Spinal cord (tissue), 10 donors: ENCODE results near the gene NTRK3. TPM values are rescaled to one million over a fixed set of nuclear protein-coding genes. Genes with fewer than 3 reads are reported as not detected.

Source experiments
- DNase-seq, 6 donors: peaks; one replicate each; pipeline versions ENCODE4 v3.0.0 to v3.0.0-alpha.2; 2013 to 2015; ENCODE audit warnings: low spot score in 6 of 6, low read depth in 4 of 6
- H3K27ac ChIP-seq: one replicate; pipeline ENCODE4 v1.5.1; 2013; ENCODE audit warnings: low read depth, low read length, control low read depth
- H3K27me3 ChIP-seq: one replicate; pipeline ENCODE4 v1.6.1; 2013; ENCODE audit warnings: low read length; ENCODE audit not compliant: control insufficient read depth, insufficient read depth
- H3K36me3 ChIP-seq: one replicate; pipeline ENCODE4 v1.6.1; 2013; ENCODE audit warnings: low read length; ENCODE audit not compliant: control insufficient read depth, insufficient read depth
- H3K4me1 ChIP-seq: one replicate; pipeline ENCODE4 v1.6.1; 2013; ENCODE audit warnings: low read length; ENCODE audit not compliant: control insufficient read depth, insufficient read depth
- H3K4me3 ChIP-seq: one replicate; pipeline ENCODE4 v1.5.1; 2013; ENCODE audit warnings: low read depth, low read length, control low read depth
- H3K9me3 ChIP-seq: one replicate; pipeline ENCODE4 v1.6.1; 2013; ENCODE audit warnings: low read length; ENCODE audit not compliant: control insufficient read depth, insufficient read depth
- WGBS: methylation state at CpG from one replicate; pipeline ENCODE4 v1.1.5; 2013; ENCODE audit warnings: missing lambda C conversion rate; ENCODE audit not compliant: insufficient coverage; 5-methylcytosine and 5-hydroxymethylcytosine counted together
- polyA plus RNA-seq, 2 donors: library from polyadenylated mRNA; unstranded; fragments of 120-200 nt; gene quantifications; one replicate each; pipeline ENCODE4 v1.2.1, GENCODE V29; 2013; ENCODE audit not compliant: insufficient read length in 2 of 2
- total RNA-seq, 2 donors: library from RNA; depleted of rRNA in 1 of 2; stranded (reverse); fragments of 120-200 nt in 1 of 2; fragments of >200 nt in 1 of 2; gene quantifications; one replicate each; pipeline versions ENCODE4 v1.2.3 to v1.2.4, GENCODE V29; 2013 to 2014
- donor health status: healthy.

NTRK3 gene
- total and polyA plus RNA-seq, 4 donors: 49.5 to 68.1 (median 60.9) TPM

- WGBS: 11% methylated on average over 5 of the region's 5 CpGs
- H3K36me3 ChIP-seq: no peaks in the 10 kb centered on the region
- no peaks in the 10 kb centered on the region for H3K9me3 ChIP-seq
- H3K27me3 ChIP-seq: no peaks in the 10 kb centered on the region
- no peak overlapping the region for H3K4me3 ChIP-seq
- peaks cover 17% of the 10 kb centered on the region for H3K4me1 ChIP-seq
- DNase-seq: peak in 4 of 6 donors; percentile 42 to 85 (median 62)
- no peak overlapping the region for H3K27ac ChIP-seq
These were observed 291.2 kb downstream of the NTRK3 start for GRCh38 chr15:87965304-87965703.

- WGBS: 37% methylated on average over 3 of the region's 4 CpGs
- no peak overlapping the region for H3K27ac ChIP-seq
- H3K9me3 ChIP-seq: no peaks in the 10 kb centered on the region
- no peak overlapping the region for H3K4me3 ChIP-seq
- peak in 1 of 6 donors; percentile 54 for DNase-seq
- H3K36me3 ChIP-seq: no peaks in the 10 kb centered on the region
- H3K4me1 ChIP-seq: peaks cover 17% of the 10 kb centered on the region
- H3K27me3 ChIP-seq: no peaks in the 10 kb centered on the region
These were observed 294.1 kb downstream of the NTRK3 start for GRCh38 chr15:87962428-87962827.

- Histone ChIP-seq H3K27me3 (no peaks in the 10 kb centered on the region), H3K36me3 (no peaks in the 10 kb centered on the region), H3K4me1 (peaks cover 17% of the 10 kb centered on the region), H3K9me3 (no peaks in the 10 kb centered on the region), H3K4me3 (no peak overlapping the region), H3K27ac (no peak overlapping the region)
- DNase-seq: no peak
- 60% methylated on average over 1 of the region's 2 CpGs for WGBS
These were observed 294.6 kb downstream of the NTRK3 start for GRCh38 chr15:87961851-87962420.

- WGBS: 79% methylated on average over 4 of the region's 4 CpGs
- Histone ChIP-seq H3K27me3 (no peaks in the 10 kb centered on the region), H3K4me1 (peaks cover 18% of the 10 kb centered on the region), H3K9me3 (no peaks in the 10 kb centered on the region), H3K36me3 (no peaks in the 10 kb centered on the region), H3K4me3 (no peak overlapping the region), H3K27ac (no peak overlapping the region)
- DNase-seq: peak in 1 of 6 donors; percentile 69
These were observed 296.9 kb downstream of the NTRK3 start for GRCh38 chr15:87959662-87960061.

GRCh38 chr15:87959080-87959479, 297.5 kb downstream of the NTRK3 start:
- Histone ChIP-seq H3K27me3 (no peaks in the 10 kb centered on the region), H3K36me3 (no peaks in the 10 kb centered on the region), H3K4me1 (peaks cover 19% of the 10 kb centered on the region), H3K4me3 (no peak overlapping the region), H3K27ac (no peak overlapping the region), H3K9me3 (no peaks in the 10 kb centered on the region)
- 85% methylated on average over 9 of the region's 11 CpGs for WGBS
- no peak for DNase-seq

- Histone ChIP-seq H3K27ac (no peak overlapping the region), H3K4me1 (peaks cover 15% of the 10 kb centered on the region), H3K27me3 (no peaks in the 10 kb centered on the region), H3K36me3 (peaks cover 4% of the 10 kb centered on the region), H3K4me3 (no peak overlapping the region), H3K9me3 (no peaks in the 10 kb centered on the region)
- DNase-seq: no peak
- WGBS: 55% methylated on average over 6 of the region's 10 CpGs
These were observed 301.1 kb downstream of the NTRK3 start for GRCh38 chr15:87955284-87955909.

- no peaks in the 10 kb centered on the region for H3K27me3 ChIP-seq
- H3K4me1 ChIP-seq: peaks cover 17% of the 10 kb centered on the region
- peaks cover 4% of the 10 kb centered on the region for H3K36me3 ChIP-seq
- DNase-seq: peak in 1 of 6 donors; percentile 47
- H3K9me3 ChIP-seq: no peaks in the 10 kb centered on the region
- 83% methylated on average over 1 of the region's 2 CpGs for WGBS
- no peak overlapping the region for H3K4me3 ChIP-seq
- H3K27ac ChIP-seq: no peak overlapping the region
These were observed 301.7 kb downstream of the NTRK3 start for GRCh38 chr15:87954793-87955192.

GRCh38 chr15:87952736-87953287, 303.7 kb downstream of the NTRK3 start:
- Histone ChIP-seq H3K4me1 (peaks cover 28% of the 10 kb centered on the region), H3K36me3 (peaks cover 4% of the 10 kb centered on the region), H3K9me3 (no peaks in the 10 kb centered on the region), H3K27me3 (no peaks in the 10 kb centered on the region), H3K27ac (no peak overlapping the region), H3K4me3 (no peak overlapping the region)
- no peak for DNase-seq
- WGBS: 93% methylated on average over 16 of the region's 23 CpGs

- Histone ChIP-seq H3K27ac (peak overlapping the region; percentile 58), H3K4me3 (no peak overlapping the region), H3K36me3 (peaks cover 4% of the 10 kb centered on the region), H3K4me1 (peaks cover 31% of the 10 kb centered on the region), H3K9me3 (no peaks in the 10 kb centered on the region), H3K27me3 (no peaks in the 10 kb centered on the region)
- no peak for DNase-seq
- 70% methylated on average over 5 of the region's 6 CpGs for WGBS
These were observed 306.8 kb downstream of the NTRK3 start for GRCh38 chr15:87949575-87950223.
